HG03064 (cell line): Measurements from ENCODE around the gene FAM131C.
"Not testable (repeated sequence)": the region's sequence is repeated elsewhere in the genome, so short reads cannot be mapped to it uniquely, and the experiment has no call there.

ENCODE experiments used
- ATAC-seq: cut with Tn5 transposase; IDR thresholded peaks from one replicate; pipeline ENCODE4 v1.9.1; 2021; ENCODE audit warnings: low read depth; ENCODE audit not compliant: unreplicated experiment

FAM131C gene

GRCh38 chr1:16042096-16042495 is 31.4 kb downstream of the FAM131C start:
- no peak for ATAC-seq

GRCh38 chr1:16041200-16041599 is 32.3 kb downstream of the FAM131C start:
- no peak for ATAC-seq

- not testable (repeated sequence) for ATAC-seq
These were observed 33.6 kb downstream of the FAM131C start for GRCh38 chr1:16039871-16040270.

- ATAC-seq = no peak
These were observed 34.9 kb downstream of the FAM131C start for GRCh38 chr1:16038620-16038912.

GRCh38 chr1:16036461-16036860 is 37.0 kb downstream of the FAM131C start:
- ATAC-seq = not testable (repeated sequence)

- not testable (repeated sequence) for ATAC-seq
These were observed 40.3 kb downstream of the FAM131C start for GRCh38 chr1:16033103-16033632.

GRCh38 chr1:16032388-16033102 is 40.9 kb downstream of the FAM131C start:
- no peak for ATAC-seq

GRCh38 chr1:16031551-16031950 is 41.9 kb downstream of the FAM131C start:
- no peak for ATAC-seq

GRCh38 chr1:16029288-16029687 is 44.2 kb downstream of the FAM131C start:
- no peak for ATAC-seq

GRCh38 chr1:16029003-16029268 is 44.5 kb downstream of the FAM131C start:
- ATAC-seq = not testable (repeated sequence)

GRCh38 chr1:16028237-16029002 is 45.0 kb downstream of the FAM131C start:
- ATAC-seq = no peak

GRCh38 chr1:16026723-16027484 is 46.5 kb downstream of the FAM131C start:
- ATAC-seq = no peak

- not testable (repeated sequence) for ATAC-seq
These were observed 47.1 kb downstream of the FAM131C start for GRCh38 chr1:16026302-16026701.

GRCh38 chr1:16023050-16023653 is 50.3 kb downstream of the FAM131C start:
- ATAC-seq = no peak

- ATAC-seq = no peak
These were observed 51.1 kb downstream of the FAM131C start for GRCh38 chr1:16022393-16022792.

GRCh38 chr1:16021681-16022080 is 51.8 kb downstream of the FAM131C start, which contains the start of gene CLCNKA:
Gene CLCNKA, plus strand, starts transcription at chr1:16022036. Its CDS starts 584 bp downstream, at chr1:16022620.
- ATAC-seq = no peak

GRCh38 chr1:16020878-16021277 is 52.6 kb downstream of the FAM131C start:
- not testable (repeated sequence) for ATAC-seq

GRCh38 chr1:16020325-16020724 is 53.1 kb downstream of the FAM131C start:
- no peak for ATAC-seq

GRCh38 chr1:16019644-16020277 is 53.7 kb downstream of the FAM131C start:
- no peak for ATAC-seq
